GM18907 (cell line): Measurements from ENCODE around the gene DEPDC7.
A peak's percentile ranks its signal among the peaks of the same experiment; 100 is the strongest.

Experiments
- ATAC-seq: cut with Tn5 transposase; IDR thresholded peaks from one replicate; pipeline ENCODE4 v1.9.1; 2021; ENCODE audit warnings: mild to moderate bottlenecking, moderate library complexity; ENCODE audit not compliant: unreplicated experiment

The DEPDC7 gene

GRCh38 chr11:33059331-33060007, 43.8 kb downstream of the DEPDC7 start:
- no peak for ATAC-seq

GRCh38 chr11:33060271-33060670, 44.6 kb downstream of the DEPDC7 start:
- ATAC-seq = no peak

- no peak for ATAC-seq
These were observed 46.5 kb downstream of the DEPDC7 start for GRCh38 chr11:33062137-33062536.

GRCh38 chr11:33063326-33063881, 47.7 kb downstream of the DEPDC7 start:
- peak; percentile 47 for ATAC-seq

- ATAC-seq = no peak
These were observed 48.6 kb downstream of the DEPDC7 start for GRCh38 chr11:33064033-33064825.

- ATAC-seq = no peak
These were observed 49.2 kb downstream of the DEPDC7 start for GRCh38 chr11:33064866-33065265.

GRCh38 chr11:33065445-33066178, 49.9 kb downstream of the DEPDC7 start:
- ATAC-seq = peak; percentile 64

- ATAC-seq = no peak
These were observed 51.6 kb downstream of the DEPDC7 start for GRCh38 chr11:33067294-33067693.

- no peak for ATAC-seq
These were observed 53.1 kb downstream of the DEPDC7 start for GRCh38 chr11:33068611-33069340.

GRCh38 chr11:33072465-33072864, 56.8 kb downstream of the DEPDC7 start:
- ATAC-seq = no peak
